Smooth muscle cell (in vitro differentiated cells): Measurements from ENCODE around the gene C11orf91. TPM values are rescaled to one million over a fixed set of nuclear protein-coding genes. Genes with fewer than 3 reads are reported as not detected.
"Not testable (repeated sequence)": the region's sequence is repeated elsewhere in the genome, so short reads cannot be mapped to it uniquely, and the experiment has no call there.

ENCODE experiments used
- DNase-seq: peaks from one replicate; lab custom pipeline; 2025; ENCODE audit not compliant: unreplicated experiment; lab: John Stamatoyannopoulos, UW
- H2AFZ ChIP-seq: fragments of 200-600 bp; sonication (generic); 2 replicates; pipeline ENCODE4 v1.6.0; 2016; ENCODE audit warnings: antibody characterized with exemption, low read depth, mild to moderate bottlenecking
- H3F3A ChIP-seq: fragments of 200-600 bp; sonication (generic); 2 replicates; pipeline ENCODE4 v1.6.0; 2017; ENCODE audit warnings: antibody characterized with exemption, low read depth
- H3K27ac ChIP-seq: fragments of 200-600 bp; sonication (generic); 2 replicates; pipeline ENCODE4 v1.5.1; 2016; ENCODE audit warnings: low read depth, mild to moderate bottlenecking
- H3K27me3 ChIP-seq: fragments of 200-600 bp; sonication (generic); 2 replicates; pipeline ENCODE4 v1.6.1; 2016; ENCODE audit warnings: low read depth, mild to moderate bottlenecking
- H3K36me3 ChIP-seq: fragments of 200-600 bp; sonication (generic); 2 replicates; pipeline ENCODE4 v1.5.1; 2016; ENCODE audit warnings: low read depth
- H3K4me1 ChIP-seq: fragments of 200-600 bp; sonication (generic); 2 replicates; pipeline ENCODE4 v1.5.1; 2016; ENCODE audit warnings: low read depth
- H3K4me2 ChIP-seq: fragments of 200-600 bp; sonication (generic); 2 replicates; pipeline ENCODE4 v1.6.0; 2016; ENCODE audit warnings: mild to moderate bottlenecking
- H3K4me3 ChIP-seq: fragments of 200-600 bp; sonication (generic); 2 replicates; pipeline ENCODE4 v1.5.1; 2016; ENCODE audit warnings: mild to moderate bottlenecking
- H3K79me2 ChIP-seq: fragments of 200-600 bp; sonication (generic); 2 replicates; pipeline ENCODE4 v1.6.0; 2016; ENCODE audit warnings: low read depth, mild to moderate bottlenecking
- H3K9ac ChIP-seq: fragments of 200-600 bp; sonication (generic); 2 replicates; pipeline ENCODE4 v1.6.0; 2016; ENCODE audit warnings: low read depth
- H3K9me3 ChIP-seq: fragments of 200-600 bp; sonication (generic); replicated peaks from 2 replicates; pipeline ENCODE4 v1.5.1; 2016; ENCODE audit warnings: low read depth
- H4K20me1 ChIP-seq: fragments of 200-600 bp; sonication (generic); 2 replicates; pipeline ENCODE4 v1.6.0; 2016; ENCODE audit warnings: low read depth
- WGBS: methylation state at CpG from one replicate; pipeline ENCODE4 v1.1.7; 2016; ENCODE audit warnings: low lambda C conversion rate; 5-methylcytosine and 5-hydroxymethylcytosine counted together
- polyA plus RNA-seq: library from polyadenylated mRNA; unstranded; fragments of >200 nt; fragmentation: Nextera tagmentation; extraction: Ambion mirVana; gene quantifications from 2 replicates; pipeline ENCODE4 v1.2.1, GENCODE V29; 2016
- total RNA-seq: library from RNA; depleted of rRNA; stranded (reverse); fragments of >200 nt; gene quantifications from 2 replicates; pipeline ENCODE4 v1.2.3, GENCODE V29; 2014
- TF ChIP-seq, protein P1 (sequence below): fragments of 200-600 bp; sonication (generic); IDR thresholded peaks from 2 replicates; pipeline ENCODE4 v1.5.1; 2017; ENCODE audit warnings: borderline replicate concordance, mild to moderate bottlenecking, antibody characterized with exemption; ENCODE audit not compliant: insufficient read depth, poor library complexity, severe bottlenecking

C11orf91 gene
- total and polyA plus RNA-seq, 2 experiments from 2014 or later = 0.57 TPM; not detected in 1

DNA sequence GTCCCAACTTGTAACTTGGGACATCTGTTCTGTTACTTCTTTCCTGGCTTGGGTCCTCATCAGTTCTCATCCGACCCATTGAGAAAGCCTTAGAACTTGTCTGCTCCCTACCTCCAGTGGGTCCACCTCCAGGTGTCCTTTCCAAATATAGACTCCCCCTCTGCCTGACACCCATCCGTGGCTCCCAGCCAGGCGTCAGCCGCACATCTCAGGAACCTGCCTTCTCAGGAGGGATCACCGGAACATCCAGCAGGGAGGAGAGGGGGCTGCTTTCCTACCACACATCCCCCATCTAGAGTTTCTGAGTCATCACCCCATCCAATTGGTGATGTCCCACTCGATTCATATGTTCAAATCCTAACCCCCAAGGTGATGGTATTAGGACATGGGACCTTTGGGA is 36.5 kb downstream of the C11orf91 start:
- H3K79me2 ChIP-seq = no peaks in the 10 kb centered on the region
- no peaks in the 10 kb centered on the region for H3F3A ChIP-seq
- H3K9ac ChIP-seq = no peak overlapping the region
- no peaks in the 10 kb centered on the region for H4K20me1 ChIP-seq
- DNase-seq = no peak
- no peaks in the 10 kb centered on the region for H3K9me3 ChIP-seq
- H3K4me1 ChIP-seq = no peaks in the 10 kb centered on the region
- H3K36me3 ChIP-seq = no peaks in the 10 kb centered on the region
- WGBS = 94% methylated on average over 6 of the region's 6 CpGs
- H3K27ac ChIP-seq = no peak overlapping the region
- H2AFZ ChIP-seq = no peak overlapping the region
- H3K4me3 ChIP-seq = no peak overlapping the region
- TF ChIP-seq, protein P1, sequence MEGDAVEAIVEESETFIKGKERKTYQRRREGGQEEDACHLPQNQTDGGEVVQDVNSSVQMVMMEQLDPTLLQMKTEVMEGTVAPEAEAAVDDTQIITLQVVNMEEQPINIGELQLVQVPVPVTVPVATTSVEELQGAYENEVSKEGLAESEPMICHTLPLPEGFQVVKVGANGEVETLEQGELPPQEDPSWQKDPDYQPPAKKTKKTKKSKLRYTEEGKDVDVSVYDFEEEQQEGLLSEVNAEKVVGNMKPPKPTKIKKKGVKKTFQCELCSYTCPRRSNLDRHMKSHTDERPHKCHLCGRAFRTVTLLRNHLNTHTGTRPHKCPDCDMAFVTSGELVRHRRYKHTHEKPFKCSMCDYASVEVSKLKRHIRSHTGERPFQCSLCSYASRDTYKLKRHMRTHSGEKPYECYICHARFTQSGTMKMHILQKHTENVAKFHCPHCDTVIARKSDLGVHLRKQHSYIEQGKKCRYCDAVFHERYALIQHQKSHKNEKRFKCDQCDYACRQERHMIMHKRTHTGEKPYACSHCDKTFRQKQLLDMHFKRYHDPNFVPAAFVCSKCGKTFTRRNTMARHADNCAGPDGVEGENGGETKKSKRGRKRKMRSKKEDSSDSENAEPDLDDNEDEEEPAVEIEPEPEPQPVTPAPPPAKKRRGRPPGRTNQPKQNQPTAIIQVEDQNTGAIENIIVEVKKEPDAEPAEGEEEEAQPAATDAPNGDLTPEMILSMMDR = no peak
- H3K4me2 ChIP-seq = no peak overlapping the region
- H3K27me3 ChIP-seq = no peaks in the 10 kb centered on the region

DNA sequence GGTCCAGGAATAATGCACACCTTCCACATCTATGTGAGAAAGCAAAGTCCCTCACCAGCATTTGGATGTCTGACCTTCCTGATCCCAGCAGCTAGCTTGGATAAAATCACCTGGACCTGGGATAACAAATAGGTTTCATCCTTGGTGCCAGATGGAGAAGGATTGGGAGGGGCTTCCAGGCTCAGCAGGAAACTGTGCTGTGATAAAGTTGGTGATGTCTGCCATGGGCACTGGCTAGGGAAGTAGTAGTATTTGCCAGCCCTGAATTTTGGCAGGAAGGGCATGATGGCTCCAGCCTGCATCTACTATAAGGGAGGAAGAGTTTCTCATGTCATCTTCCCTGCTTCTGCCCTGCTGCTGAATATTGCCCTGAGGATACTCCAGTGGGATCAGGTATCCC is 37.5 kb downstream of the C11orf91 start:
- no peaks in the 10 kb centered on the region for H3K9me3 ChIP-seq
- H3K27ac ChIP-seq = no peak overlapping the region
- no peaks in the 10 kb centered on the region for H3K79me2 ChIP-seq
- H3K9ac ChIP-seq = no peak overlapping the region
- H3K4me2 ChIP-seq = no peak overlapping the region
- no peak for DNase-seq
- H3K4me3 ChIP-seq = no peak overlapping the region
- TF ChIP-seq, protein P1 = no peak
- no peak overlapping the region for H2AFZ ChIP-seq
- H3K4me1 ChIP-seq = no peaks in the 10 kb centered on the region
- H4K20me1 ChIP-seq = no peaks in the 10 kb centered on the region
- H3K27me3 ChIP-seq = no peaks in the 10 kb centered on the region
- no peaks in the 10 kb centered on the region for H3K36me3 ChIP-seq
- H3F3A ChIP-seq = no peaks in the 10 kb centered on the region

DNA sequence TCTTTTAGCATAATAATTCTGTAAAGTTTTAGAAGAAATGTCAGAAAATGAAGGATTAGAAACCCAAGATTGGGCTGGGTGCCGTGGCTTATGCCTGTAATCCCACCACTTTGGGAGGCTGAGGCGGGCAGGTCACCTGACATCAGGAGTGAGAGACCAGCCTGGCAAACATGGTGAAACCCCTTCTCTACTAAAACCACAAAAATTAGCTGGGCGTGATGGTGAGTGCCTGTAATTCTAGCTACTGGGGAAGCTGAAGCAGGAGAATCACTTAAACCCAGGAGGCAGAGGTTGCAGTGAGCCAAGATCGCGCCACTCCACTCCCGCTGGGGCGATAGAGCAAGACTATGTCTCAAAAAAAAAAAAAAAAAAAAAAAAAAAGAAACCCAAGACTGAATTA is 39.1 kb downstream of the C11orf91 start:
- not testable (repeated sequence) for H3K79me2 ChIP-seq, H2AFZ ChIP-seq, H3K4me2 ChIP-seq, H4K20me1 ChIP-seq, H3K9me3 ChIP-seq, DNase-seq, H3K36me3 ChIP-seq, H3K4me1 ChIP-seq, H3K27ac ChIP-seq, H3K9ac ChIP-seq, H3K27me3 ChIP-seq, H3F3A ChIP-seq, H3K4me3 ChIP-seq
- 88% methylated on average over 7 of the region's 7 CpGs for WGBS

DNA sequence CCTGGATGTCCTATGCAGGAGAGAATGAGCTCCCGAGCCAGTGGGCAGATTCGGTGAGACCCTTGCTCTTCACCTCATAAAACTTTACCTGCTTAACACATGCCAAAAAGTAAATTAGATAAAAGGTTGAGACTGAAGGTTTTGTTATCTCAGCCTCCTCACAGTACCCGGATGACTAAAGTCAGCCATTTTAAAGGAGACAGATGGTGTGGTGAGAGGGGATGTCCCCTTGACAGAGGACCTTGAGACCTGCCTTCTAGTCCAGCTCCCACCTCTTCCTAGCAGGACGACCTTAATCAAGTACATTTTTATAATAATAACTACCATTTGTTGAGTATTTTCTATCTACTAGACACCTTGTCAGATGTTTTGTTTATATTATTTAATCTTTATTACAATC is 39.7 kb downstream of the C11orf91 start:
- no peaks in the 10 kb centered on the region for H3K36me3 ChIP-seq
- no peak overlapping the region for H3K27ac ChIP-seq
- 93% methylated on average over 4 of the region's 4 CpGs for WGBS
- no peak overlapping the region for H3K4me2 ChIP-seq
- no peak for DNase-seq
- H3K4me1 ChIP-seq = no peaks in the 10 kb centered on the region
- no peaks in the 10 kb centered on the region for H3K27me3 ChIP-seq
- TF ChIP-seq, protein P1 = no peak
- no peak overlapping the region for H3K9ac ChIP-seq
- H2AFZ ChIP-seq = no peak overlapping the region
- no peaks in the 10 kb centered on the region for H3K79me2 ChIP-seq
- no peak overlapping the region for H3K4me3 ChIP-seq
- H3F3A ChIP-seq = no peaks in the 10 kb centered on the region
- H3K9me3 ChIP-seq = no peaks in the 10 kb centered on the region
- H4K20me1 ChIP-seq = no peaks in the 10 kb centered on the region
